HG02973 (cell line): ENCODE data around the gene GLT1D1.

Experiments
- ATAC-seq: cut with Tn5 transposase; IDR thresholded peaks from one replicate; pipeline ENCODE4 v1.9.1; 2021; ENCODE audit warnings: moderate library complexity; ENCODE audit not compliant: unreplicated experiment

The GLT1D1 gene

GRCh38 chr12:128992116-128992515 lies 138.8 kb downstream of the GLT1D1 start:
- ATAC-seq = no peak

GRCh38 chr12:128992550-128992949 lies 139.3 kb downstream of the GLT1D1 start:
- no peak for ATAC-seq

- ATAC-seq = no peak
Observed at GRCh38 chr12:128994856-128995255, 141.6 kb downstream of the GLT1D1 start.

DNA sequence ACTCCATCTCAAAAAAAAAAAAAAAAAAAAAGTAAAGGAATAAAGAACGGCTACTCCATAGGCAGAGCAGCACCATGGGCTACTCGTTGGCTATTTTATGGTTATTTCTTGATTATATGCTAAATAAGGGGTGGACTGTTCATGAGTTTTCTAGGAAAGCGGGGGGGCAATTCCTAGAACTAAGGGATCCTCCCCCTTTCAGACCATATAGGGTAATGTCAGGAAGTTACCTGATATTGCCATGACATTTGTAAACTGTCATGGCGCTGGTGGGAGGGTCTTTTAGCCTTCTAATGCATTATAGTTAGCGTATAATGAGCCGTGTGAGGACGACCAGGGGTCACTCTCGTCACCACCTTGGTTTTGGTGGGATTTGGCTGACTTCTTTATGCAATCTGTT lies 142.3 kb downstream of the GLT1D1 start:
- no peak for ATAC-seq

DNA sequence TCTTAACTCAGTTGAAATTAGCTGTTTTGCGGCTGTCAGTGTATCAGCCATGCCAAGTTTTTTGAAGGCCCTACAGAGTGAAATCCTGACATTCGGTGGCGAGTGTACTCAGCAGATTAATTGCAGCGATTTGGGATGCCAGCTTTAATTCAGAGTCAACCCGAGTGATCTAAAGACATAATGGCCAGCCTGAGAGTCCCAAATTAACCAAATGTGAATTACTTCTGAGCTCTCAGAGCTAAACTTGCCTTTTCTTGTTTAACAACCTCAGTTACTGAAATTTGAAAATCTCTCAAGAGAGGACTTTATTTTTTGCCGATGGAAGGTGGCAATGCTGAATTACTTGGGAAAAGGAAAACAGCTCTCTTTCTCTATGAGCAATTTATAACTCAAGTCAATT lies 148.5 kb downstream of the GLT1D1 start:
- no peak for ATAC-seq

DNA sequence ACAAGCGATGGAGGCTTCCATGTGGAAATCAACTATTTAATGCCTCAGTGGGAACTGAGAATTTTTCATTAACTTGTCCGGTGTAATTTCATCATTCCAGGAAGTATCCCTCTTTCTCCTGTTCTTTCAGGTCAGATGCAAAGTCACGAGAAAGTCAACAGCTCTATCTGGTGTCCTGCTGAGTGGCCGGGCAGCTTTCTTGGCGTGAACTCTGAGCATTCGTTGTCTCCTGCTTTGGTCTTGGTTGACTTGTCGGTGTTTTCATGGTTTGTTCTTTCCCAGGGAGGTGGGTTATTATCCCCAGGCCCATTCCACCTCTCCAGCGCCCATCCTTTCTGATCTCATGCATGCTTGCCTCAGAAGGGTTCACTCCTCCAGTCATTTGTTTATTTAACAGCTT lies 149.1 kb downstream of the GLT1D1 start:
- ATAC-seq = no peak

- ATAC-seq = no peak
Observed at GRCh38 chr12:129005416-129005815, 152.1 kb downstream of the GLT1D1 start.

GRCh38 chr12:129005829-129006228 lies 152.6 kb downstream of the GLT1D1 start:
- ATAC-seq = no peak

GRCh38 chr12:129009833-129010622 lies 156.8 kb downstream of the GLT1D1 start:
- no peak for ATAC-seq

- ATAC-seq = no peak
Observed at GRCh38 chr12:129016159-129016558, 162.9 kb downstream of the GLT1D1 start.

- no peak for ATAC-seq
Observed at GRCh38 chr12:129025055-129025454, 171.8 kb downstream of the GLT1D1 start.

GRCh38 chr12:129028844-129029243 lies 175.6 kb downstream of the GLT1D1 start:
- no peak for ATAC-seq
